A549 (cell line): ENCODE results near the gene ZFX. TPM values are rescaled to one million over a fixed set of nuclear protein-coding genes. Genes with fewer than 3 reads are reported as not detected.

Experiments
- ATAC-seq, 2 experiments: fragments of 200-7000 bp in 1 of 2; fragments of >200 bp in 1 of 2; cut with Nextera tagmentation in 1 of 2; cut with Tn5 transposase in 1 of 2; 3 replicates each; pipeline versions ENCODE4 v1.8.0 to v1.9.1; 2018 to 2020; ENCODE audit warnings: mild to moderate bottlenecking in 1 of 2, moderate library complexity in 1 of 2
- CTCF ChIA-PET: fragments of 300-600 bp; sonication (Branson Sonifier 250); formaldehyde crosslinking; extraction: SDS; loops from one replicate; lab custom pipeline; 2021; ENCODE audit warnings: antibody characterized with exemption, inconsistent platforms; lab: Yijun Ruan, JAX
- POLR2A ChIA-PET: fragments of 350-600 bp; formaldehyde crosslinking; extraction: SDS; loops from one replicate; lab custom pipeline; 2021; ENCODE audit warnings: antibody characterized with exemption, inconsistent platforms; lab: Yijun Ruan, JAX
- DNase-seq, 2 experiments: peaks; one replicate each; pipeline versions ENCODE4 v3.0.0 to v3.0.0-alpha.2; 2011 to 2016; ENCODE audit warnings: low read depth in 1 of 2, low spot score in 1 of 2
- FAIRE-seq: peaks from 2 replicates; lab custom pipeline; 2011; peaks lifted over from hg19 to GRCh38; lab: Jason Lieb, UNC
- H3K27ac ChIP-seq, 2 experiments: fragments of >200 bp; sonication (Bioruptor Twin); formaldehyde crosslinking; 3 replicates each; pipeline ENCODE4 v1.5.1; 2016 to 2017
- H3K4me1 ChIP-seq: fragments of >200 bp; sonication (Bioruptor Twin); formaldehyde crosslinking; 3 replicates; pipeline ENCODE4 v1.6.1; 2016
- H3K4me2 ChIP-seq: fragments of >200 bp; sonication (Bioruptor Twin); formaldehyde crosslinking; 3 replicates; pipeline ENCODE4 v1.6.1; 2016
- H3K4me3 ChIP-seq: fragments of >200 bp; sonication (Bioruptor Twin); formaldehyde crosslinking; 3 replicates; pipeline ENCODE4 v1.5.1; 2016
- H3K9me3 ChIP-seq: fragments of >200 bp; sonication (Bioruptor Twin); formaldehyde crosslinking; 3 replicates; pipeline ENCODE4 v1.6.1; 2016
- CEBPB ChIP-seq, 2 experiments: fragments of >200 bp in 1 of 2; sonication (Bioruptor Twin) in 1 of 2; formaldehyde crosslinking in 1 of 2; IDR thresholded peaks; 2 replicates each; pipeline ENCODE4 v1.6.1; 2012 to 2016
- CHD2 ChIP-seq: fragments of 150-350 bp; IDR thresholded peaks from 2 replicates; pipeline ENCODE4 v1.6.1; 2014; ENCODE audit warnings: low read length; ENCODE audit not compliant: partially characterized antibody
- EP300 ChIP-seq, 2 experiments: fragments of >200 bp; sonication (Bioruptor Twin); formaldehyde crosslinking; IDR thresholded peaks; 2 replicates in 1 of 2; 3 replicates in 1 of 2; pipeline ENCODE4 v1.6.1; 2016 to 2017
- ESRRA ChIP-seq: fragments of 150-350 bp; IDR thresholded peaks from 2 replicates; pipeline ENCODE4 v1.6.1; 2014; ENCODE audit warnings: mild to moderate bottlenecking, low read length, borderline replicate concordance
- GATA3 ChIP-seq: IDR thresholded peaks from 2 replicates; pipeline ENCODE4 v1.6.1; 2012; ENCODE audit warnings: borderline replicate concordance
- HOXB13 ChIP-seq: fragments of 250-450 bp; sonication (Bioruptor Pico); IDR thresholded peaks from 2 replicates; pipeline ENCODE4 v1.5.0; 2020; ENCODE audit warnings: low read depth, mild to moderate bottlenecking, moderate library complexity
- MAFK ChIP-seq: fragments of 450-650 bp; IDR thresholded peaks from 2 replicates; pipeline ENCODE4 v1.6.1; 2014; ENCODE audit not compliant: partially characterized antibody
- MYC ChIP-seq: IDR thresholded peaks from 2 replicates; pipeline ENCODE4 v1.6.1; 2012; ENCODE audit warnings: mild to moderate bottlenecking, inconsistent platforms, low read length, improper control_type of control experiment, borderline replicate concordance
- NFE2L2 ChIP-seq: fragments of 150-350 bp; conservative IDR thresholded peaks from 2 replicates; pipeline ENCODE4 v1.6.1; 2014; ENCODE audit warnings: low read length
- NPAS2 ChIP-seq: fragments of 250-450 bp; sonication (Bioruptor Pico); IDR thresholded peaks from 2 replicates; pipeline ENCODE4 v1.8.0; 2022; ENCODE audit warnings: mild to moderate bottlenecking, moderate library complexity, borderline replicate concordance
- NR3C1 ChIP-seq: fragments of >200 bp; sonication (Bioruptor Twin); formaldehyde crosslinking; IDR thresholded peaks from 3 replicates; pipeline ENCODE4 v1.6.1; 2017
- PHF8 ChIP-seq: fragments of 200-600 bp; sonication (generic); IDR thresholded peaks from 2 replicates; pipeline ENCODE4 v1.6.1; 2016; ENCODE audit warnings: low read depth, mild to moderate bottlenecking, antibody characterized with exemption, moderate library complexity, borderline replicate concordance
- POLR2A ChIP-seq: IDR thresholded peaks from 2 replicates; pipeline ENCODE4 v1.6.1; 2012; ENCODE audit warnings: mild to moderate bottlenecking, low read length
- POLR2AphosphoS2 ChIP-seq: conservative IDR thresholded peaks from 2 replicates; pipeline ENCODE4 v1.6.1; 2012; ENCODE audit warnings: low read length, improper control_type of control experiment, inconsistent platforms
- RAD21 ChIP-seq, 2 experiments: fragments of >200 bp in 1 of 2; sonication (Bioruptor Twin) in 1 of 2; formaldehyde crosslinking in 1 of 2; IDR thresholded peaks in 1 of 2; conservative IDR thresholded peaks in 1 of 2; 2 replicates in 1 of 2; 3 replicates in 1 of 2; pipeline ENCODE4 v1.6.1; 2012 to 2018; ENCODE audit warnings: inconsistent platforms in 1 of 2
- RCOR1 ChIP-seq: fragments of 150-350 bp; IDR thresholded peaks from 2 replicates; pipeline ENCODE4 v1.6.1; 2014; ENCODE audit warnings: antibody characterized with exemption, low read length, low read depth
- RNF2 ChIP-seq: fragments of 200-600 bp; sonication (generic); IDR thresholded peaks from 2 replicates; pipeline ENCODE4 v1.6.1; 2016; ENCODE audit warnings: low read depth, mild to moderate bottlenecking, antibody characterized with exemption, moderate library complexity, borderline replicate concordance
- SMC3 ChIP-seq: fragments of >200 bp; sonication (Bioruptor Twin); formaldehyde crosslinking; IDR thresholded peaks from 3 replicates; pipeline ENCODE4 v1.6.1; 2018; ENCODE audit warnings: inconsistent platforms
- SREBF2 ChIP-seq: fragments of 450-650 bp; IDR thresholded peaks from 2 replicates; pipeline ENCODE4 v1.6.1; 2014; ENCODE audit warnings: mild to moderate bottlenecking, moderate library complexity
- ZC3H11A ChIP-seq: fragments of 450-650 bp; IDR thresholded peaks from 2 replicates; pipeline ENCODE4 v1.6.1; 2014; ENCODE audit warnings: antibody characterized with exemption, mild to moderate bottlenecking
- ZNF302 ChIP-seq: fragments of 250-450 bp; sonication (Bioruptor Pico); IDR thresholded peaks from 2 replicates; pipeline ENCODE4 v1.9.0; 2021; ENCODE audit warnings: inconsistent platforms, mild to moderate bottlenecking, moderate library complexity
- ZSCAN20 ChIP-seq: fragments of 250-450 bp; sonication (Bioruptor Pico); IDR thresholded peaks from 2 replicates; pipeline ENCODE4 v1.8.0; 2022; ENCODE audit warnings: mild to moderate bottlenecking, moderate library complexity
- WGBS: methylation state at CpG from one replicate; pipeline ENCODE4 v1.1.6; 2017; ENCODE audit errors: missing lambda C conversion rate; 5-methylcytosine and 5-hydroxymethylcytosine counted together
- polyA plus RNA-seq, 4 experiments: library from polyadenylated mRNA; depleted of rRNA in 3 of 4; stranded (reverse); fragments of >200 nt; fragmentation: RNase III in 1 of 4; extraction: RNeasy Plus Mini Kit Qiagen cat#74134 plus additional on column Dnase treatment in 1 of 4; gene quantifications; 2 replicates in 3 of 4; 3 replicates in 1 of 4; pipeline ENCODE4 v1.2.3, GENCODE V29; 2011 to 2017

The ZFX gene
- polyA plus RNA-seq, 2 of the 4 experiments (the other 2 are of a cell fraction), result 18.1 to 30.1 TPM

DNA sequence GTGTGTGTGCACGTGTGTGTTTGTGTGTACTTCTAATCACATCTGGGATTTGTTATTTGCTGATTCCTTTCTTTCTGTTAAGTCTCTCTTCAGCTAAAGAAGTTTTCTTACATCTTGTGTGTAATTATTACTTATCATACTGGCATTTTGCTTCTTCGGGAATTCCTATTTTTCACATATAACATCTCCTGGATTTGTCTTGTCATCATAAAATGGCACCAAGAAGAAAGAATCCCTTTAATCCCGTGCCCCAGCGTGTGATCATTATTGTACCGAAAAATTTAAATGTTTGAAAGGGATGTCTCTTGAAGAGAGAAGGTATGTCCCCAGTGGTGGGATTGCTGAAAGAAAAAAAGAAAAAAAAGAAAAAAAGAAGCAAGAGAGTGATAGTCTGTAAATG is 72.3 kb downstream of the ZFX start:
- TF ChIP-seq MAFK, result peak; percentile 69
- no peak for TF ChIP-seq NR3C1
- DNase-seq (no peak), ATAC-seq (peak in 1 of 2 experiments; percentile 26; a peak in 1 of 6 replicates), FAIRE-seq (no peak)
- Histone ChIP-seq H3K9me3 (peaks cover 10% of the 10 kb centered on the region), H3K4me1 (no peaks in the 10 kb centered on the region), H3K4me2 (no peak overlapping the region), H3K27ac (no peak overlapping the region), H3K4me3 (no peak overlapping the region)
- CTCF ChIA-PET, result no interaction called here
- POLR2A ChIA-PET, result no interaction called here
- 88% methylated on average over 5 of the region's 5 CpGs for WGBS

DNA sequence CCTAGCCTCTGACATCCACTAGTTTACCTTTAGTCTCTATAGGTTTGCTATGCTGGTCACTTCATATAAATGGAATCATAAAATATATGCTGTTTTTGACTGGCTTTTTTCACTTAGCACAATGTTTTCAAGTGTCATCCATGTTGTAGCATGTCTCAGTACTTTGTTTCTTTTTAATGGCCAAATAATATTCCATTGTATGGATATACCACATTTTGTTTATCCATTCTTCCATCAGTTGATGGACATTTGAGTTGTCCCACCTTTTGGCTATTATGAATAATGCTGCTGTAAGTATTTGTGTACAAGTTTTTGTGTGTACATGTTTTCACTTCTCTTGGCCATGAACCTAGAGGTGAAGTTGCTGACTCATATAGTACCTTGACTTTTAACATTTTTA is 75.7 kb downstream of the ZFX start:
- no peak for ATAC-seq
- ChIA-PET CTCF (no interaction called here), POLR2A (no interaction called here)
- peaks cover 10% of the 10 kb centered on the region for H3K9me3 ChIP-seq
- H3K4me1 ChIP-seq, result peaks cover 7% of the 10 kb centered on the region; the same call in 1 of the 3 replicates
- no peak overlapping the region for H3K4me3 ChIP-seq
- no peak for DNase-seq
- TF ChIP-seq RCOR1, result no peak
- TF ChIP-seq GATA3, result no peak
- TF ChIP-seq CEBPB (IDR thresholded peaks at IDR 0.05), result no peak
- no peak for TF ChIP-seq SMC3
- no peak for TF ChIP-seq ESRRA
- TF ChIP-seq SREBF2, result no peak
- no peak for TF ChIP-seq POLR2A
- FAIRE-seq, result peak; percentile 70
- no peak overlapping the region for H3K4me2 ChIP-seq
- H3K27ac ChIP-seq, result no peak overlapping the region

- no peak overlapping the region for H3K27ac ChIP-seq
- WGBS, result 93% methylated on average over 2 of the region's 2 CpGs
- peaks cover 10% of the 10 kb centered on the region for H3K9me3 ChIP-seq
- ATAC-seq, result no peak
- no peak for TF ChIP-seq ZNF302 (CRISPR knock-in tag)
- TF ChIP-seq ZC3H11A, result no peak
- FAIRE-seq, result no peak
- no peak overlapping the region for H3K4me2 ChIP-seq
- CTCF ChIA-PET, result no interaction called here
- H3K4me3 ChIP-seq, result no peak overlapping the region
- POLR2A ChIA-PET, result no interaction called here
- peaks cover 13% of the 10 kb centered on the region for H3K4me1 ChIP-seq
- no peak for DNase-seq
Observed at GRCh38 chrX:24226176-24226575, 76.6 kb downstream of the ZFX start.

GRCh38 chrX:24228596-24228995 is 79.1 kb downstream of the ZFX start:
- CTCF ChIA-PET, result no interaction called here
- POLR2A ChIA-PET, result no interaction called here
- H3K4me1 ChIP-seq, result peaks cover 20% of the 10 kb centered on the region
- ATAC-seq (no peak), DNase-seq (no peak), FAIRE-seq (no peak)
- H3K9me3 ChIP-seq, result peaks cover 10% of the 10 kb centered on the region
- TF ChIP-seq PHF8 (no peak), NPAS2 (no peak), POLR2AphosphoS2 (no peak), EP300 (IDR thresholded peaks at IDR 0.05) (no peak), CHD2 (no peak), ZSCAN20 (CRISPR knock-in tag) (no peak), RAD21 (conservative IDR thresholded peaks at IDR 0.05 in 1 of 2, IDR thresholded peaks at IDR 0.05 in 1 of 2) (no peak), GATA3 (no peak), NFE2L2 (no peak), MYC (no peak), SREBF2 (no peak), ESRRA (no peak), RNF2 (no peak), HOXB13 (CRISPR knock-in tag) (no peak)
- no peak overlapping the region for H3K4me3 ChIP-seq
- no peak overlapping the region for H3K4me2 ChIP-seq
- H3K27ac ChIP-seq, result no peak overlapping the region
- WGBS, result 82% methylated on average over 5 of the region's 5 CpGs
